B cell (primary cell): ENCODE measurements around the gene FAM20C. TPM values are rescaled to one million over a fixed set of nuclear protein-coding genes. Genes with fewer than 3 reads are reported as not detected.

Source experiments
- ATAC-seq: fragments of 200-7000 bp; cut with Tn5 transposase; one replicate; pipeline ENCODE4 v1.10.0; 2021; ENCODE audit warnings: low read depth, mild to moderate bottlenecking, moderate number of reproducible peaks, moderate library complexity
- CTCF ChIA-PET: fragments of 350-600 bp; sonication (Branson Sonifier 250); formaldehyde crosslinking; loops from one replicate; lab custom pipeline; 2021; ENCODE audit warnings: antibody characterized with exemption, inconsistent platforms; lab: Charles Lee
- POLR2A ChIA-PET: fragments of 350-600 bp; sonication (Branson Sonifier 250); formaldehyde crosslinking; loops from one replicate; lab custom pipeline; 2021; ENCODE audit warnings: antibody characterized with exemption; lab: Charles Lee
- DNase-seq: peaks from one replicate; pipeline ENCODE4 v3.0.0; 2013
- H2AFZ ChIP-seq: 2 replicates; pipeline ENCODE4 v1.6.1; 2012; ENCODE audit warnings: mild to moderate bottlenecking, low read depth, low read length; ENCODE audit not compliant: insufficient read depth, poor library complexity, severe bottlenecking
- H3K27ac ChIP-seq, 2 donors: 1 replicate in 1 of 2; 2 replicates in 1 of 2; pipeline ENCODE4 v1.5.1; 2012 to 2013; ENCODE audit warnings: low read length in 2 of 2, mild to moderate bottlenecking in 2 of 2, moderate library complexity in 1 of 2
- H3K27me3 ChIP-seq, 4 experiments: fragments of 200-600 bp in 1 of 4; sonication (generic) in 1 of 4; replicated peaks in 1 of 4; 1 replicate in 2 of 4; 2 replicates in 2 of 4; pipeline versions ENCODE4 v1.6.1 to v1.7.0; 2013 to 2016; ENCODE audit warnings: low read length in 3 of 4, mild to moderate bottlenecking in 2 of 4, mixed read lengths in 1 of 4, moderate library complexity in 1 of 4; ENCODE audit not compliant: insufficient read depth in 4 of 4, control insufficient read depth in 3 of 4; ENCODE audit errors: control extremely low read depth in 1 of 4
- H3K36me3 ChIP-seq, 2 experiments: replicated peaks in 1 of 2; 1 replicate in 1 of 2; 2 replicates in 1 of 2; pipeline versions ENCODE4 v1.6.1 to v1.7.1; 2013; ENCODE audit warnings: low read length in 1 of 2; ENCODE audit not compliant: insufficient read depth in 2 of 2, control insufficient read depth in 1 of 2; ENCODE audit errors: control extremely low read depth in 1 of 2, extremely low read depth in 1 of 2
- H3K4me1 ChIP-seq, 2 donors: fragments of 200-600 bp in 1 of 2; sonication (generic) in 1 of 2; 1 replicate in 1 of 2; 2 replicates in 1 of 2; pipeline versions ENCODE4 v1.5.1 to v1.6.1; 2013 to 2017; ENCODE audit warnings: low read length in 2 of 2; ENCODE audit not compliant: control insufficient read depth in 2 of 2, insufficient read depth in 2 of 2
- H3K4me2 ChIP-seq: replicated peaks from 2 replicates; pipeline ENCODE3; 2012; ENCODE audit warnings: mild to moderate bottlenecking, low read depth, low read length; ENCODE audit not compliant: poor library complexity, severe bottlenecking
- H3K4me3 ChIP-seq, 5 experiments: fragments of 200-600 bp in 1 of 5; sonication (generic) in 1 of 5; 1 replicate in 3 of 5; 2 replicates in 2 of 5; pipeline versions ENCODE4 v1.5.1 to v1.7.0; 2011 to 2016; ENCODE audit warnings: low read length in 4 of 5, mild to moderate bottlenecking in 4 of 5, low read depth in 2 of 5, control low read depth in 1 of 5, moderate library complexity in 1 of 5; ENCODE audit not compliant: insufficient read depth in 1 of 5; ENCODE audit errors: control extremely low read depth in 1 of 5, extremely low read depth in 1 of 5
- H3K79me2 ChIP-seq: fragments of 200-600 bp; sonication (generic); one replicate; pipeline ENCODE4 v1.6.0; 2016; ENCODE audit warnings: low read length; ENCODE audit not compliant: control insufficient read depth, insufficient read depth
- H3K9ac ChIP-seq: fragments of 200-600 bp; sonication (generic); 2 replicates; pipeline ENCODE4 v1.6.1; 2017; ENCODE audit warnings: mild to moderate bottlenecking, low read length, moderate library complexity
- H3K9me3 ChIP-seq, 3 donors: one replicate each; pipeline versions ENCODE4 v1.6.1 to v1.7.1; 2013; ENCODE audit warnings: low read length in 2 of 3; ENCODE audit not compliant: control insufficient read depth in 2 of 3, insufficient read depth in 1 of 3; ENCODE audit errors: control extremely low read depth in 1 of 3
- H4K20me1 ChIP-seq: 2 replicates; pipeline ENCODE4 v1.6.0; 2012; ENCODE audit warnings: mild to moderate bottlenecking, low read length; ENCODE audit not compliant: insufficient read depth, control insufficient read depth, poor library complexity, severe bottlenecking
- H3K27ac Mint-ChIP-seq: one replicate; pipeline ENCODE4 v1.8.0; 2021; ENCODE audit warnings: mixed read lengths
- H3K27me3 Mint-ChIP-seq: one replicate; pipeline ENCODE4 v1.8.0; 2021; ENCODE audit warnings: mixed read lengths
- H3K4me1 Mint-ChIP-seq: one replicate; pipeline ENCODE4 v1.8.0; 2021; ENCODE audit warnings: mixed read lengths
- H3K4me3 Mint-ChIP-seq: one replicate; pipeline ENCODE4 v1.8.0; 2021; ENCODE audit warnings: mixed read lengths
- H3K9me3 Mint-ChIP-seq: one replicate; pipeline ENCODE4 v1.8.0; 2022; ENCODE audit warnings: mixed read lengths; ENCODE audit not compliant: insufficient read depth
- EZH2 ChIP-seq: IDR thresholded peaks from 2 replicates; pipeline ENCODE4 v1.6.1; 2012; ENCODE audit warnings: borderline replicate concordance, low read depth, mild to moderate bottlenecking, moderate library complexity, low read length; ENCODE audit not compliant: insufficient read depth, poor library complexity, severe bottlenecking
- WGBS: methylation state at CpG from one replicate; pipeline ENCODE4 v1.1.5; 2013; ENCODE audit warnings: missing lambda C conversion rate; ENCODE audit not compliant: insufficient coverage; 5-methylcytosine and 5-hydroxymethylcytosine counted together
- intact Hi-C: fragments of 100-400 bp; cut with micrococcal nuclease; formaldehyde crosslinking; loops from one replicate; pipeline ENCODE4 v1.10.0; 2022
- polyA plus RNA-seq: library from polyadenylated mRNA; depleted of rRNA; stranded (reverse); fragments of >200 nt; gene quantifications from 2 replicates; pipeline ENCODE4 v1.2.3, GENCODE V29; 2012
- total RNA-seq, 2 donors: library from RNA; stranded (reverse); fragments of 120-200 nt in 1 of 2; gene quantifications; 1 replicate in 1 of 2; 2 replicates in 1 of 2; pipeline versions ENCODE4 v1.2.3 to v1.2.4, GENCODE V29; 2013 to 2022
- TF ChIP-seq, protein P1 (sequence below): fragments of 200-600 bp; IDR thresholded peaks from one replicate; pipeline ENCODE4 v1.8.0; 2022; ENCODE audit warnings: antibody characterized with exemption, mild to moderate bottlenecking

FAM20C gene
- total and polyA plus RNA-seq, 2 donors (not counting 1 experiment from before 2014, with no cell fraction given): 0.54 to 0.81 TPM

DNA sequence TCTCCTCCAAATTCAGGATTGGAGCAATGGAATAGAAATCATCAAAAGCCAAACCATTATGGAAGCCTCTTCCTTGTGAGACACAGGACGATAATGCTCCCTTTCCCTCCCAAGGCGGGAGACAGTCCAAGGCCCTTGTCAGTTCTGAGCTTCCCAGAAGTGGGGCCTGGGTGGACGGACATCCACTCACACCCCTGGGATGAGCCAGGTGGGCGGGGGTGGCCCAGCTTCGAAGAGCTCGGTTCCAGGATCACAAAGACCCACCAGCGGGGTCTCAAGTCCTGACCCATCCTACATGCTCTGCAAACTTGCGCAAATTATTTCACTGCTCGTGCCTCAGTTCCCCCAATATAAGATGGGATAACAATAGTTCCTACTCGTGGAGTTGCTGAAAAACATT lies 87.5 kb downstream of the FAM20C start:
- H3K4me2 ChIP-seq: no peak overlapping the region
- no peak overlapping the region for H3K9ac ChIP-seq
- no peaks in the 10 kb centered on the region for H3K4me1 ChIP-seq
- H3K4me3 ChIP-seq: no peak overlapping the region
- H3K36me3 ChIP-seq: no peaks in the 10 kb centered on the region
- Mint-ChIP-seq H3K27me3 (peaks cover 13% of the 10 kb centered on the region), H3K4me3 (no peak overlapping the region), H3K9me3 (peaks cover 4% of the 10 kb centered on the region), H3K27ac (no peak overlapping the region), H3K4me1 (no peaks in the 10 kb centered on the region)
- no peaks in the 10 kb centered on the region for H3K79me2 ChIP-seq
- DNase-seq (no peak), ATAC-seq (no peak)
- ChIA-PET CTCF (no interaction called here), POLR2A (no interaction called here)
- TF ChIP-seq EZH2: no peak
- TF ChIP-seq, protein P1, sequence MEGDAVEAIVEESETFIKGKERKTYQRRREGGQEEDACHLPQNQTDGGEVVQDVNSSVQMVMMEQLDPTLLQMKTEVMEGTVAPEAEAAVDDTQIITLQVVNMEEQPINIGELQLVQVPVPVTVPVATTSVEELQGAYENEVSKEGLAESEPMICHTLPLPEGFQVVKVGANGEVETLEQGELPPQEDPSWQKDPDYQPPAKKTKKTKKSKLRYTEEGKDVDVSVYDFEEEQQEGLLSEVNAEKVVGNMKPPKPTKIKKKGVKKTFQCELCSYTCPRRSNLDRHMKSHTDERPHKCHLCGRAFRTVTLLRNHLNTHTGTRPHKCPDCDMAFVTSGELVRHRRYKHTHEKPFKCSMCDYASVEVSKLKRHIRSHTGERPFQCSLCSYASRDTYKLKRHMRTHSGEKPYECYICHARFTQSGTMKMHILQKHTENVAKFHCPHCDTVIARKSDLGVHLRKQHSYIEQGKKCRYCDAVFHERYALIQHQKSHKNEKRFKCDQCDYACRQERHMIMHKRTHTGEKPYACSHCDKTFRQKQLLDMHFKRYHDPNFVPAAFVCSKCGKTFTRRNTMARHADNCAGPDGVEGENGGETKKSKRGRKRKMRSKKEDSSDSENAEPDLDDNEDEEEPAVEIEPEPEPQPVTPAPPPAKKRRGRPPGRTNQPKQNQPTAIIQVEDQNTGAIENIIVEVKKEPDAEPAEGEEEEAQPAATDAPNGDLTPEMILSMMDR: no peak
- no peak overlapping the region for H3K27ac ChIP-seq
- intact Hi-C loops: no loop called here
- H3K9me3 ChIP-seq: peaks cover 0 to 33% (median 4%) of the 10 kb centered on the region in 3 donors
- 92% methylated on average over 6 of the region's 10 CpGs for WGBS
- no peaks in the 10 kb centered on the region for H4K20me1 ChIP-seq
- H2AFZ ChIP-seq: no peak overlapping the region
- H3K27me3 ChIP-seq: peaks cover 0 to 5% (median 0%) of the 10 kb centered on the region in 4 experiments

GRCh38 chr7:280461-280860 lies 88.1 kb downstream of the FAM20C start:
- H3K4me1 Mint-ChIP-seq: no peaks in the 10 kb centered on the region
- H3K4me3 ChIP-seq: no peak overlapping the region
- WGBS: 83% methylated on average over 6 of the region's 11 CpGs
- no peaks in the 10 kb centered on the region for H4K20me1 ChIP-seq
- ATAC-seq: no peak
- H3K4me3 Mint-ChIP-seq: no peak overlapping the region
- no peaks in the 10 kb centered on the region for H3K79me2 ChIP-seq
- H3K9me3 ChIP-seq: peaks cover 0 to 33% (median 4%) of the 10 kb centered on the region in 3 donors
- no peak overlapping the region for H3K4me2 ChIP-seq
- intact Hi-C loops: no loop called here
- ChIA-PET POLR2A (no interaction called here), CTCF (no interaction called here)
- H3K27me3 Mint-ChIP-seq: peaks cover 13% of the 10 kb centered on the region
- H3K9me3 Mint-ChIP-seq: peaks cover 4% of the 10 kb centered on the region
- H3K9ac ChIP-seq: no peak overlapping the region
- no peak for TF ChIP-seq EZH2
- TF ChIP-seq, protein P1: no peak
- H3K27me3 ChIP-seq: peaks cover 0 to 5% (median 0%) of the 10 kb centered on the region in 4 experiments
- no peak for DNase-seq
- H3K36me3 ChIP-seq: no peaks in the 10 kb centered on the region
- H3K27ac Mint-ChIP-seq: no peak overlapping the region
- no peak overlapping the region for H2AFZ ChIP-seq
- no peak overlapping the region for H3K27ac ChIP-seq
- H3K4me1 ChIP-seq: no peaks in the 10 kb centered on the region
